Uterus (tissue), 4 donors: ENCODE data around the gene SOX9. TPM values are rescaled to one million over a fixed set of nuclear protein-coding genes. Genes with fewer than 3 reads are reported as not detected.

Experiments used
- DNase-seq, 2 donors: peaks; one replicate each; pipeline ENCODE4 v3.0.0-alpha.2; 2019 to 2020
- H3K27ac ChIP-seq, 2 donors: fragments of 200-600 bp; sonication (generic); 1 replicate in 1 of 2; 2 replicates in 1 of 2; pipeline ENCODE4 v1.5.1; 2016 to 2018
- H3K27me3 ChIP-seq, 2 donors: fragments of 200-600 bp; sonication (generic); one replicate each; pipeline ENCODE4 v1.5.1; 2018 to 2019; ENCODE audit warnings: control low read depth in 1 of 2
- H3K36me3 ChIP-seq, 2 donors: fragments of 200-600 bp; sonication (generic); one replicate each; pipeline ENCODE4 v1.5.1; 2019; ENCODE audit warnings: control low read depth in 1 of 2
- H3K4me1 ChIP-seq, 2 donors: fragments of 200-600 bp; sonication (generic); one replicate each; pipeline ENCODE4 v1.5.1; 2018 to 2019; ENCODE audit warnings: control low read depth in 1 of 2
- H3K4me3 ChIP-seq, 2 donors: fragments of 200-600 bp; sonication (generic); 1 replicate in 1 of 2; 2 replicates in 1 of 2; pipeline ENCODE4 v1.5.1; 2018 to 2019; ENCODE audit warnings: mild to moderate bottlenecking in 1 of 2
- H3K9me3 ChIP-seq, 2 donors: fragments of 200-600 bp; sonication (generic); one replicate each; pipeline ENCODE4 v1.5.1; 2019; ENCODE audit warnings: control low read depth in 1 of 2
- POLR2A ChIP-seq, 2 donors: fragments of 450-650 bp; IDR thresholded peaks; one replicate each; pipeline ENCODE4 v1.6.1; 2016; ENCODE audit warnings: antibody characterized with exemption in 2 of 2, mild to moderate bottlenecking in 1 of 2, moderate library complexity in 1 of 2
- intact Hi-C: fragments of 100-400 bp; cut with DNase I; formaldehyde crosslinking; loops from one replicate; pipeline ENCODE4 v1.15.1; 2023; ENCODE audit warnings: low total_unique reads
- total RNA-seq, 4 donors: library from RNA; depleted of rRNA in 3 of 4; stranded (reverse); fragments of >200 nt in 3 of 4; gene quantifications; one replicate each; pipeline versions ENCODE4 v1.1.0 to v1.2.4, GENCODE V29; 2014 to 2023
- TF ChIP-seq, protein P1 (sequence below), 4 experiments: fragments of 200-600 bp in 2 of 4; fragments of 450-650 bp in 2 of 4; sonication (generic) in 2 of 4; IDR thresholded peaks; one replicate each; pipeline ENCODE4 v1.5.1; 2016 to 2019; ENCODE audit warnings: antibody characterized with exemption in 4 of 4, mild to moderate bottlenecking in 2 of 4, moderate library complexity in 1 of 4
- donor health status: DM: yes; HTN: yes; CAD: no.

Gene SOX9
- total RNA-seq, 4 donors from 2014 or later: 1.8 to 6.8 TPM; not detected in 2

DNA sequence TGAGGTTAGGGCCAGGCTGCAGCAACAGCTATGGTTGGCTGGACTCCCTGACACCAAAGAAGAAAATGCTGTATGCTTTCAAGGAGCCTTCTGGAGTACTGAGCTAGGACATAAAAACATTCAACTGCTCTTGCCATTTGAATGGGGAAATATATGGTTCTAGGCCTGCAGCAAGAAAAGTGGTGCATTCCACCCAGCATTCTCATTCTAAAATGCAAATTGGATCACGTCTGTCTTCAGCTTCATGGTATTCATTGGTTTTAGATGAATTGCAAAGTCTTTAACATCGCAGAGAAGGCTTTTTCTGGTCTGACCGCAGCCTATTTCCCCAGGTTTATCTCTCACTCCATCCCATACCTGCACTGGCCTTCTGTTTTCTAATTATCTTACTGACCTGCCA is 27.1 kb upstream of the SOX9 start:
- Histone ChIP-seq H3K27ac (no peak overlapping the region), H3K27me3 (no peaks in the 10 kb centered on the region), H3K4me3 (no peak overlapping the region), H3K9me3 (no peaks in the 10 kb centered on the region), H3K36me3 (no peaks in the 10 kb centered on the region), H3K4me1 (no peaks in the 10 kb centered on the region)
- intact Hi-C loops: no loop called here
- no peak for DNase-seq
- no peak for TF ChIP-seq POLR2A (IDR thresholded peaks at IDR 0.05)
- TF ChIP-seq, protein P1, sequence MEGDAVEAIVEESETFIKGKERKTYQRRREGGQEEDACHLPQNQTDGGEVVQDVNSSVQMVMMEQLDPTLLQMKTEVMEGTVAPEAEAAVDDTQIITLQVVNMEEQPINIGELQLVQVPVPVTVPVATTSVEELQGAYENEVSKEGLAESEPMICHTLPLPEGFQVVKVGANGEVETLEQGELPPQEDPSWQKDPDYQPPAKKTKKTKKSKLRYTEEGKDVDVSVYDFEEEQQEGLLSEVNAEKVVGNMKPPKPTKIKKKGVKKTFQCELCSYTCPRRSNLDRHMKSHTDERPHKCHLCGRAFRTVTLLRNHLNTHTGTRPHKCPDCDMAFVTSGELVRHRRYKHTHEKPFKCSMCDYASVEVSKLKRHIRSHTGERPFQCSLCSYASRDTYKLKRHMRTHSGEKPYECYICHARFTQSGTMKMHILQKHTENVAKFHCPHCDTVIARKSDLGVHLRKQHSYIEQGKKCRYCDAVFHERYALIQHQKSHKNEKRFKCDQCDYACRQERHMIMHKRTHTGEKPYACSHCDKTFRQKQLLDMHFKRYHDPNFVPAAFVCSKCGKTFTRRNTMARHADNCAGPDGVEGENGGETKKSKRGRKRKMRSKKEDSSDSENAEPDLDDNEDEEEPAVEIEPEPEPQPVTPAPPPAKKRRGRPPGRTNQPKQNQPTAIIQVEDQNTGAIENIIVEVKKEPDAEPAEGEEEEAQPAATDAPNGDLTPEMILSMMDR (IDR thresholded peaks at IDR 0.05): no peak

DNA sequence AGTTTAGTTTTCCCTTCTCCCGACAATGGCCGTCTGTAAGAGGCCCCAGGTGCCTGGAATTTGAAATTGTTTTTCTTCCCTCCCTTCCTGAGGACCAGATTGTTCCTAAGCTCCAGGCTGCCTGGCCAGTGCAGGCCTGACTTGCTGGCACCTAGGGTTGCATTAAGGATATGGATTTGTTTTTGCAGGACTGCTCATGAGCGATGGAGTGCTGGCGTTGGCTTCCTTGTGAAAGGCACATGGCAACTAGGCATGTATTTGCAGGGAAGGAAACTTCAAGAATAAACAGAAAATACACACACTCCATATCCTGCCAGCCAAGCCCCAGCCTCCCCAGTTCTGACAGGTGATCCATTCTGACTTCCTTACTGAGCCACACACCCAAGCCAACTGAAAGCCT is 25.5 kb upstream of the SOX9 start:
- intact Hi-C loops: no loop called here
- TF ChIP-seq, protein P1 (IDR thresholded peaks at IDR 0.05): no peak
- TF ChIP-seq POLR2A (IDR thresholded peaks at IDR 0.05): no peak

DNA sequence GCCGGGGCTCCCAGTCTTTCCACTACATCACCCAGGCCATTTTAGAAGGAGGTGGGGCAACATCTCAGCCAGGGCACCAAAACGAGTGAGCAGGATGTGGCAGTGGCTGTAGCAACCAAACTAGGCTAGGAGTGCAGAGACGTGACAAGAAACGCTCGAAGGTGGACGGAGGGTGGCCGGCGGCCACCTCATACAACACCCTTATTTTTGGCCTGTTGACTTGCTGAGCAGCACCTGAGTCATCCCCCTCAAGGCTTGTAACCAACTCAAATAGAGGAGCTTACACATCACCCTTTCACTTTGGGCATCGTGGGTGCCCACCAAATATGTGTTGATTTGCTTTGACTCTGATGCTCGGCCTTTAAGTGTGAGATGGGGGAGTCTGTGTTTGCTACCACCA is 23.7 kb upstream of the SOX9 start:
- Histone ChIP-seq H3K27me3 (no peaks in the 10 kb centered on the region), H3K4me1 (no peaks in the 10 kb centered on the region), H3K27ac (no peak overlapping the region), H3K9me3 (no peaks in the 10 kb centered on the region), H3K36me3 (no peaks in the 10 kb centered on the region), H3K4me3 (no peak overlapping the region)
- no peak for DNase-seq
- intact Hi-C loops: no loop called here
- TF ChIP-seq, protein P1 (IDR thresholded peaks at IDR 0.05): no peak
- no peak for TF ChIP-seq POLR2A (IDR thresholded peaks at IDR 0.05)

More for the DNA sequence above, 25.5 kb upstream of the SOX9 start:
- no peaks in the 10 kb centered on the region for H3K36me3 ChIP-seq
- H3K4me1 ChIP-seq: no peaks in the 10 kb centered on the region
- H3K4me3 ChIP-seq: no peak overlapping the region
- H3K27ac ChIP-seq: no peak overlapping the region
- no peak for DNase-seq
- H3K27me3 ChIP-seq: no peaks in the 10 kb centered on the region
- no peaks in the 10 kb centered on the region for H3K9me3 ChIP-seq

DNA sequence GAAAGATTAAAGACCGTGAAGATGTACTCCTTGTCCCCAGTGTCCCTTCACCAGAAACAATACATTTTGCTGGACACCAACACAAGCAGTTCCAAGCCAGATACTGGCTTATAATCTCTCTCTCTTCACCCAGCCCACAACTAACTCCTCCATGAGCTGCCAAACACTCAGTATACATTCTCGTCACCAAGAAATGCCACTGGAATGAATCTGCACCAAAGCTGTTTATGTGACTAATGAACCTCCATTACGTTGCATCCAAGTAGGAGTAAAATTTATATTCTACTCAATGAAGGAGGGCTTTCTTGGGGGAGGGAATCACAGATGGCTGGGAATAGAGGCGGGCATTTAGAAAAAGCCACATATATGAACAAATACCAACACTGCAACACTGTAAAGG is 20.9 kb upstream of the SOX9 start:
- Histone ChIP-seq H3K36me3 (no peaks in the 10 kb centered on the region), H3K27me3 (no peaks in the 10 kb centered on the region), H3K9me3 (no peaks in the 10 kb centered on the region), H3K4me1 (no peaks in the 10 kb centered on the region), H3K4me3 (no peak overlapping the region), H3K27ac (no peak overlapping the region)
- intact Hi-C loops: no loop called here
- no peak for TF ChIP-seq POLR2A (IDR thresholded peaks at IDR 0.05)
- TF ChIP-seq, protein P1 (IDR thresholded peaks at IDR 0.05): no peak
- no peak for DNase-seq

DNA sequence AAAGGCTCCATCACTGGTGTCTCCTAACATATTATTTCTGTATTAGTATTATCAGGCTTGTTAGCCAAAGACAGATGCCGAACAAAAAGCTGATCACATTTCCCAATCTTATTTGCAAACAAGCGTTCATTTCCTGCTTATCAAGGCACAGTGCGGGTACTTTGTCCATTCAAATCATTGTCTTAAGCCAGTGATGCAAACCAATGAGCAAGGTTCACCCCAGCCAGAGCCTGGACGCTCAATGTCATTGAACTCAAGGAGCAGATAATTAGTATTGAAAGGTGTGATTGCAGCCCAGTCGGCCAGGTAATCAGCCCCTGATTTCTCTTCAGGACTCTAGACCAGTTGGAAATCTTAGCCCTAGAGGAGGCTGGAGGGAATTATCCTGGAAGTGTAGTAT is 20.4 kb upstream of the SOX9 start:
- H3K9me3 ChIP-seq: no peaks in the 10 kb centered on the region
- H3K4me1 ChIP-seq: no peaks in the 10 kb centered on the region
- intact Hi-C loops: no loop called here
- no peaks in the 10 kb centered on the region for H3K27me3 ChIP-seq
- no peak overlapping the region for H3K27ac ChIP-seq
- H3K4me3 ChIP-seq: no peak overlapping the region
- no peak for DNase-seq
- no peak for TF ChIP-seq POLR2A (IDR thresholded peaks at IDR 0.05)
- TF ChIP-seq, protein P1 (IDR thresholded peaks at IDR 0.05): no peak
- H3K36me3 ChIP-seq: no peaks in the 10 kb centered on the region
